PFSK-1 (cell line): ENCODE data around the gene TAGAP.

Experiments
- POLR2AphosphoS5 ChIP-seq: IDR thresholded peaks from 2 replicates; pipeline ENCODE4 v1.6.1; 2012; ENCODE audit warnings: low read depth, mild to moderate bottlenecking, control low read depth, low read length, moderate library complexity
- REST ChIP-seq, 2 experiments: IDR thresholded peaks; 2 replicates each; pipeline versions ENCODE4 v1.6.1 to v1.8.0; 2011 to 2012; ENCODE audit warnings: low read depth in 2 of 2, low read length in 2 of 2, control low read depth in 1 of 2, inconsistent platforms in 1 of 2, mild to moderate bottlenecking in 1 of 2, moderate library complexity in 1 of 2; ENCODE audit not compliant: insufficient read depth in 1 of 2

GRCh38 chr6:159063549-159063948, 18.8 kb upstream of the TAGAP start:
- TF ChIP-seq POLR2AphosphoS5 = no peak
- no peak for TF ChIP-seq REST (IDR thresholded peaks at IDR 0.05; ENCODE audit: insufficient read depth in 1 of 2, low read depth in 2 of 2, low read length in 2 of 2)
